GM12874 (cell line): ENCODE measurements around the gene OSBPL3.

Experiments
- TF ChIP-seq, protein P1 (sequence below): IDR thresholded peaks from 2 replicates; pipeline ENCODE4 v1.5.1; 2011; ENCODE audit warnings: low read depth, mild to moderate bottlenecking, control low read depth, low read length, moderate library complexity; ENCODE audit not compliant: insufficient read depth

OSBPL3 gene

DNA sequence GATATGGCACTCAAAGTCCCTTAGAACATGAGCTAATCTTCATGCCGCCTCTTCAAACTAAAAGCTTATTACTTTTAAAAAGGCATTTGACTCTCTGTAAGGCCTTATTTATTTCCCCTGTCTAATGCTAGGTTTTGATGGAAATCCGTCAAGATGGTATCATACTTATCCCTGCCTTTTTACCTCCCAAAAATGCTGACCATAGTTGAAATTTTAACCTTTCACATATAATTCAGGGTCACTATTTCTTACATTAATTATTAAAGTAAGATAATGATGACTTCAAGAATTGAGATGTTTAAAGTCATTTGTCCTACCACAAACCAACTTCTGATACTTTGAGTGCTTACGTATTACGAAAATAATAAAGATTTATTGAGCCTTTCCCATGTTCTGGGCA, 12.3 kb upstream of the OSBPL3 start:
- TF ChIP-seq, protein P1, sequence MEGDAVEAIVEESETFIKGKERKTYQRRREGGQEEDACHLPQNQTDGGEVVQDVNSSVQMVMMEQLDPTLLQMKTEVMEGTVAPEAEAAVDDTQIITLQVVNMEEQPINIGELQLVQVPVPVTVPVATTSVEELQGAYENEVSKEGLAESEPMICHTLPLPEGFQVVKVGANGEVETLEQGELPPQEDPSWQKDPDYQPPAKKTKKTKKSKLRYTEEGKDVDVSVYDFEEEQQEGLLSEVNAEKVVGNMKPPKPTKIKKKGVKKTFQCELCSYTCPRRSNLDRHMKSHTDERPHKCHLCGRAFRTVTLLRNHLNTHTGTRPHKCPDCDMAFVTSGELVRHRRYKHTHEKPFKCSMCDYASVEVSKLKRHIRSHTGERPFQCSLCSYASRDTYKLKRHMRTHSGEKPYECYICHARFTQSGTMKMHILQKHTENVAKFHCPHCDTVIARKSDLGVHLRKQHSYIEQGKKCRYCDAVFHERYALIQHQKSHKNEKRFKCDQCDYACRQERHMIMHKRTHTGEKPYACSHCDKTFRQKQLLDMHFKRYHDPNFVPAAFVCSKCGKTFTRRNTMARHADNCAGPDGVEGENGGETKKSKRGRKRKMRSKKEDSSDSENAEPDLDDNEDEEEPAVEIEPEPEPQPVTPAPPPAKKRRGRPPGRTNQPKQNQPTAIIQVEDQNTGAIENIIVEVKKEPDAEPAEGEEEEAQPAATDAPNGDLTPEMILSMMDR: no peak

DNA sequence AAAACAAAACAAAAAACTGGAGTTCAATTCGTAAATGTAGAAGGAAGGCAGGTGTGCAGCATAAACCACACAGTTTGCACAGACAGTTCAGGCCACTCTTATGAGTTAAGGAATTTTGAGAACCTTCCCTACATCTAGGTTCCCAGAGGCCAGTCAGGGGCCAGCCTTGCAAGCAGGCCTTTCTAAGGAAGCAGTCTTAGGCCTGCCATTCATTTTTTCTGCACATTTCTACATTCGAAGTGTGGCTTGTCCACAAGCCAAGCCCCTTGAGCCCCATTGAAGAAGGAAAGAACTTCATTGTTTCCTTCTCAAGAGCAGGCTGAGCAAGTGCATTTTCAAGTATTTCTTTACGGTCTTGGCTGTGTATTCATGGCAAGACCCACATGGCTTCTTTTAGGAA, 11.4 kb upstream of the OSBPL3 start:
- TF ChIP-seq, protein P1: no peak

DNA sequence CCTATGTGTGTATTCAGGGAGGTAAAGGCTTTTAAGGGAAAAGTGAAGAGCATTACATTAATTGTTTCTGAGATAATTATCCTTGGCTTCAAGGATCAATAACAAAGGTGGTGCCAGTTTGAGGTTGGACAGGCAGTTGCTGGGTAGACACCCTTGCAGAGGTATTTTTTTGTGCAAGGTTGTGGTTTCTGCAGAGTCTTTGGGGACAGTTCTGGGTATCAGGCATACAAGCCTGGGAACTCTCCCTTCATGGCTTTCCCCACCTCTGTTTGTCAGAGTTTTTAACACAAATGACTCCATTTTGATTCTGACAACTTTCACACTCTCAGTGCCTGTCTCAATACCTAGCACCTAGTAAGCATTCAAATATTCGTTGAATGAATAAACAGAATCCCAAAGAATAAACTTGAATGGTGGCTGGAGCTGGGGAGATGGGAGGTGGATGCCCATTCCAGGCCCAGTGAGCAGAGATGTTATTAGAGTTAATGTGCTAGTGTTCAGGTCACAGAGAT, 7.4 kb upstream of the OSBPL3 start:
- TF ChIP-seq, protein P1: no peak

DNA sequence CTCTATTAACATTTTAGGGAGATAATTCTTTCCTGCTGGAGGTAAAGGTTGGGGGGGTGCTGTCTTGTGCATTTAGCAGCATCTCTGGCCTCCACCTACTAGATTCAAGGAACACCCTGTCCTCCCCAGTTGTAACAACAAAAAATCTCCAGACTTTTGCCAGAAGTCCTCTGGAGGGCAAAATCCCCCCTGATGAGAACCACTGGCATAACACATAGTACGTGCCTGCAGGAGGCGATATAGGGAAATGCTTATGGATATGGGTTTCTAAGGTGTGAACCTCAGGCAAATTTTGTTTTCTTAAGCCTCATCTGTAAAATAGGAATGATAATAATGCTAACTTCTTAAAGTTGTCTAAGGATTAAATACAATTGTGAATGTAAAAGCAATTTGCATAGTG, 2.9 kb upstream of the OSBPL3 start:
- TF ChIP-seq, protein P1: 0 out of 2 replicates have a peak, but pooled peaks have one; percentile 5

DNA sequence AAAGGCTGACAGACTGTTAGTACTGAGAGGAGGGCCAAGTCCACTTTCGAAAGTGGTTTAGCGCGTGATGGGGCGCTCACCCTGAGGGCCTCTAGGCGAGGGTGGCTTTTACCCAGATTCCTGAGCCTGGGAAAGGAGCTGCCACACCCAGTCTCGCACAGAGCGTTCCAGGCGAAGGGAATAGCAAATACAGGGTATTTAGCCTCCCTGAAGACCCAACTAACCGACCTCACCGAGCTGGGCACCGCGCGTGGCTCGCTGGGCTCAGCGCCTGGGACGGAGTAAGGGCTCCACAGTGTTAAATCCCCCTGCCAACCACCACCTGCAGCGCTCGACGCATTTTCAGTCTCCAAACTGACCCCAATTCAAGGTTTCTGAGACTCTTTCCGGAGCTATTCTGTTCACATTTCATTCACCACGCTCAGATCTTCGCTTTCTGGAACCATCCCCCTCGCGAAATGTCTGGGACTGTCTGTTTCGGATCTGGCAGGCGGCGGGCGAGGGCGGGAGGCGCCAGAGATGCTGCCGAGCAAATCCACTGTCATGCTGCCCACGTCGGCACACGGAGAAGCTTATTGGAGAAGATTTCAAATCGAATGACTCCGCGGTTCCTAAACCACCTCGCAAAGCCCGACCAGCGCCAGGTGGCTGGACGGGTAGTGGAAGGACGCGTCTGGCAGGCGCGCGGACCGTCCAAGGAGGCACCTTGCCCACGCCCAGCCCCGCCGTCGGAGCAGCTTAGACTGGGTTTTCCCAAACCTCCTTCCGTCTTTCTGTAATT, 1.4 kb upstream of the OSBPL3 start:
- TF ChIP-seq, protein P1: no peak

DNA sequence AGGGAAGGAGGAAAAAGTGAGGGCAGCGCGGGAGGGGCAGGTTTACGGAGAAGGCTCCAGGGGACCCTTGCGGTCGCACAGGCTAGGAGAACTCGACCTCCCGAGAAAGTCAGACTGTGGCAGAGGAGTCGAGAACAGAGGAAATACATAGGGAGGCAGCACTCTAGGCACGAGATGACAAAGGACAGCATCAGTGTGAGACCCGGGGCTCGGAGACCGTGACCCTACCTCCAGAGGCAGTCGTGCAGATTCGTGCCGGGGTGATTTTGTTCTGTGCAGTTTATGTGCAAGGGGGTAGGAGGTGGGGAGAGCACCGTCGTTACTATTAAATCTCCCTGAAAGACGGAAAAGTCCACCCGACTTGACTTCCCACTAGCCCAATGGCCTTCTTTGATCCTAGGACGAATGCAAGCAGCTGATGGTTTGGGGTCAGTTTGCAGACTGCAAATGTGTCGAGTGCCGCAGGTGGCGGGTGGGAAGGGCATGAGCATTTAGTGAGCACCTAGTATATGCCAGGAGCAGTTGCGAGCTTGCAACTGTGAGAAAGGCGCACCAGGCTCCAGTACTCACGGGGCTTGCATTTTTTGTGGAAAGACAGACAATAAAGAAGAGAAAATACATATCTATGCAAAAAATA, 674 bp upstream of the OSBPL3 start:
- TF ChIP-seq, protein P1: no peak

DNA sequence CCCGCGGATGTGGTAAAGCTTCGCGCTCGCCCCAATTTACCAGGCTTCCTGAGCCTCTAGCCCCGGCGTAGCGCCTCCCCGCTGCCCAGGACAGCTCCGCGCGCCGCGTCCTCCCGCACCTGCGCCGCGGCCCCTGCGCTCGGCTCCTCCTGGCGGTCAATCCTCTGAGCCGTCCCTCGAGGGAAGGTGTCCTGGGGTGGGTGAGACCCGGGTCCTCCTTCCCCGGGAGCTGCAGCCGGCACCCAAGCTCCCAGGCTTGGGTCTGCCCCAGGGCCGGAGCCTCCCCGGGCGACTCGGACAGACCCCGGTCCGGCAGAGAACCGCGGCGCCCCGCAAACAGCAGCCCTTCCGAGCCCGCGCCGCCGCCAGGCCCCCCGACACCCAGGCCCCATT, 512 bp downstream of the OSBPL3 start:
- TF ChIP-seq, protein P1: peak; percentile 50
